ENCODE data around the gene IL3RA.
"Not testable (repeated sequence)": the region's sequence is repeated elsewhere in the genome, so short reads cannot be mapped to it uniquely, and the experiment has no call there.

The IL3RA gene

GRCh38 chrX:1398431-1399340 is 62.1 kb downstream of the IL3RA start:
- no peak for DNase-seq (ENCODE audit: low read depth in 2 of 2)

DNA sequence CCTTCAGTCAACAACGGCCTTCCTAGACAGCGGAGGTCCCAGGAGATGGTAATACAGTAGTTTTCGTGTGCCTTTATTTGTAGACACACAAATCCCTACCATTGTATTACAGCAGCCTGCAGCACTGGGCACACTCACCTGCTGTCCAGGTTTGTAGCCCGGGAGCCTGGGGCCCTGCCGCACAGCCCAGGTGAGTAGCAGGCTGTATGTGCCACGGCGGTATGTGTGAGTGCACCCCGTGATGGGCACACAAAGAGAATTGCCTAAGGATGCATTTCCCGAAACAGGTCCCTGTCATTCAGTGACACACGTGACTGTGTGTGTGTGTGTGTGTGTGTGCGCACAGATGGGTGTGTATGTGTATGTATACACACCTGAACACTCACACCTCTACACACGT is 63.5 kb downstream of the IL3RA start:
- no peak for DNase-seq (ENCODE audit: low read depth in 2 of 2)

GRCh38 chrX:1400742-1401471 is 64.3 kb downstream of the IL3RA start:
- DNase-seq (ENCODE audit: low read depth in 2 of 2), result no peak

- no peak for DNase-seq (ENCODE audit: low read depth in 2 of 2)
Observed at GRCh38 chrX:1401611-1402430, 65.2 kb downstream of the IL3RA start.

DNA sequence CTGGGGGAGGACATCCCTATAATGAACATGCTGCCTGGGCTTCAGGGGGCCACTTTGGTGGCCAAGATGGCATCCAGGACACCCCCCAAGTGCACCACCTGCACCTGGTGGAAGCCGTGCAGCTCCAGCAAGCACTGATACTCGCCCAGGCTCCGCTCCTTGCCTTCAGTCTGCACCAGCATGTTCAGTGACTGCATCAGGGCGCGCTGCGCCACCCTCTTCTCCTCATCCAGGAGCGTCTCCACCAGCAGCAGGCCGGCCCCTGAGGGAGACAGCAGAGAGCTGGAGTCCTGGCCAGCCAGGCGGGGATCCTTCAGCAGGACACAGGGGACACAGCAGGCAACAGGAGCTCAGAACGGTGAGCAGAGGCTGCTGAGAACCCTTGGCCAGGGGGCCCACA is 66.6 kb downstream of the IL3RA start:
- no peak for DNase-seq (ENCODE audit: low read depth in 2 of 2)

DNA sequence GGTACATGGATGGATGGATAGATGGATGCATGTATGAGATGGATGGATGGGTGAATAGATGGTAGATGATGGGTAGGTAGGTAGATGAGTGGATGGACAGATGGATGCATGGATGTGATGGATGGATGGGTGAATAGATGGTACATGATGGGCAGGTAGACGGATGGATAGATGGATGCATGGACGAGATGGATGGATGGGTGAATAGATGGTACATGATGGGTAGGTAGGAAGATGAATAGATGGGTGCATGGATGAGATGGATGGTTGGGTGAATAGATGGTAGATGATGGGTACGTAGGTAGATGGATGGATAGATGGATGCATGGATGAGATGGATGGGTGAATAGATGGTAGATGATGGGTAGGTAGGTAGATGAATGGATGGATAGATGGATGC is 67.3 kb downstream of the IL3RA start:
- DNase-seq (ENCODE audit: low read depth in 2 of 2), result not testable (repeated sequence)

- DNase-seq (ENCODE audit: low read depth in 2 of 2), result not testable (repeated sequence)
Observed at GRCh38 chrX:1405769-1406168, 69.2 kb downstream of the IL3RA start.

DNA sequence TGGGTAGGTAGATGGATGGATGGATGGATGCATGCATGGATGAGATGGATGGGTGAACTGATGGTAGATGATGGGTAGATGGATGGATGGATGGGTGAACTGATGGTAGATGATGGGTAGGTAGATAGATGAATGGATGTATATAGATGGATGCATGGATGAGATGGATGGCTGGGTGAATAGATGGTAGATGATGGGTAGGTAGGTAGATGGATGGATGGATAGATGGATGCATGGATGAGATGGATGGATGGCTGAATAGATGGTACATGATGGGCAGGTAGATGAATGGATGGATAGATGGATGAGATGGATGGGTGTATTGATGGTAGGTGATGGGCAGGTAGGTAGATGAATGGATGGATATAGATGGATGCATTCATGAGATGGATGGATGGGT is 70.5 kb downstream of the IL3RA start:
- no peak for DNase-seq (ENCODE audit: low read depth in 2 of 2)

GRCh38 chrX:1411326-1411725 is 74.7 kb downstream of the IL3RA start:
- no peak for DNase-seq (ENCODE audit: low read depth in 2 of 2)

- no peak for DNase-seq (ENCODE audit: low read depth in 2 of 2)
Observed at GRCh38 chrX:1412551-1413161, 76.1 kb downstream of the IL3RA start.

DNA sequence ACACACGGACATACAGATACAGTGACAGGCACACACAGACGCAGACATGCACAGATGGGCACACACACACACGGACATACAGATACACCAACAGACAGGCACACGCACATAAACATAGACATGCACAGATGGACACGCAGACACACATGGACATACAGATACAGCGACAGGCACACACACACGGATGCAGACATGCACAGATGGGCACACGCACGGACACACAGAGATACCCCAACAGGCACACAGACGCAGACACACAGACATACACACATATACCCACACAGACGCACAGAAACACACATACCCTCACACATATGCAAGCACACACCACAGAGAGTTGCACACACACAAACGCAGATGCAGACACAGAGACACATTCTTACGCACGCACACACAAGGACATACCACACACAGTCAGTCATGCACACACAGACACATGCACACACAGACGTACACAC is 79.8 kb downstream of the IL3RA start:
- DNase-seq (ENCODE audit: low read depth in 2 of 2), result no peak

DNA sequence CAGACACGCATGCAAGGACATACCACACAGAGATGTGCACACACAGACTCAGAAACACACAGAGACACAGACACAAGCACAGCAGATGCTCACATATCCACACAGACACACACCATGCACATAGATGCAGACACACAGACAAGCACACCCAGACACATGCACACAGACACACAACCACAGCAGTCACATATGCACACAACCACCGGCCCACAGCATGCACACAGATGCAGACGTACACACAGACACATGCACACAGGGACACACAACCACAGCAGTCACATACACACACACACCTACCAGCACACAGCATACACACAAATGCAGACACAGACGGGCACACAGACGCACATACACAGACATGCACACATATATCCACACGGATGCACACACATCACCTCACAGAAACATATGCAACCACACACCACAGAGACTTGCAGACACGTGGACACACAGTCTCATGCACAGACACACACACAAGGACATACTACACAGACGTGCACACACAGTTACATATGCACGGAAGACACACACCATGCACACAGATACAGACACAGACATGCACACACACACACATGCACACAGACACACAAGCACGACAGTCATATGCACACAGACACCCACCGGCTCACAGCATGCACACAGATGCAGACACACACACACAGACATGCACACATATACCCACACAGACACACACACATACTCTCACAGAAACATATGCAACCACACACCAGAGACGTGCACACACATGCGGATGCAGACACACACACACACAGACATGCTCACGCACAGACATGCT is 80.6 kb downstream of the IL3RA start:
- DNase-seq (ENCODE audit: low read depth in 2 of 2), result no peak

DNA sequence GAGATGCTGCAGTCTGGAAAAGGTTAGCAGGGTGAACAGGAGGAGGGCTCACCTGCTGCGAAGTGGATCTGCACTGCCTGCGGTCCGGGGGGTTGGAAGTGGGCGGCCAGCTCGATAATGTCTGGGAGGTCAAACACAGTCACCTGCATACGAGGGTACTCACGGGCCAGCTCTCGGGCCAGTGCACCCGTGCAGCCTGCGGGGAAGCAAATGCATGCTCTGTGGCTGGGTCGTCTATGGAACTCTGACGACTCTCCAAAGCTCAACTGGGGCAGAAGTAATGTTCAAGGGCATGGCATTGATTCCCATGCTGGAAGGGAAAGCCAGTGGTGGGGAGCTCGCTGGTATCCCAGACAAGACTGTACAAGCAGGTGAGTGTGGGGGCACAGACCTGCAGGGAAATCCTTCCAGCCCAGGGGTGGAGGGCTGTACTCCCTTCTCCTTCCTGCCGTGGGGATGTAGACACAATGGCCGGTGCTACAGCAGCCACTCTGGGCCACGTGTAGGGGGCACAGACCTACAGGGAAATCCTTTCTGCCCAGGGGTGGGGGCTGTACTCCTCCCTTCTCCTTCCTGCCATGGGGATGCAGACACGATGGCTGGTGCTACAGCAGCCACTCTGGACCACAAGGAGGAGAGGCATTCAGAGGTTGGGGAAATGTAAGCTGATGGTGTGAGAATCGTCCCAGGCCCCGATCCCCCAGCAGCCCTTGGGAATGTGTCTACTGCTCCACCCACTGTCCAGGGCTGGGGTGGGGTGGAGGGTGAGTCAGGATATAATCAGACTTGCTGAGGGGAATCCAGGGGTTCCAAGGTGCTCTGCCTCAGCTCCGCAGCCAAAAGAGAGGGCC is 81.6 kb downstream of the IL3RA start:
- no peak for DNase-seq (ENCODE audit: low read depth in 2 of 2)

DNA sequence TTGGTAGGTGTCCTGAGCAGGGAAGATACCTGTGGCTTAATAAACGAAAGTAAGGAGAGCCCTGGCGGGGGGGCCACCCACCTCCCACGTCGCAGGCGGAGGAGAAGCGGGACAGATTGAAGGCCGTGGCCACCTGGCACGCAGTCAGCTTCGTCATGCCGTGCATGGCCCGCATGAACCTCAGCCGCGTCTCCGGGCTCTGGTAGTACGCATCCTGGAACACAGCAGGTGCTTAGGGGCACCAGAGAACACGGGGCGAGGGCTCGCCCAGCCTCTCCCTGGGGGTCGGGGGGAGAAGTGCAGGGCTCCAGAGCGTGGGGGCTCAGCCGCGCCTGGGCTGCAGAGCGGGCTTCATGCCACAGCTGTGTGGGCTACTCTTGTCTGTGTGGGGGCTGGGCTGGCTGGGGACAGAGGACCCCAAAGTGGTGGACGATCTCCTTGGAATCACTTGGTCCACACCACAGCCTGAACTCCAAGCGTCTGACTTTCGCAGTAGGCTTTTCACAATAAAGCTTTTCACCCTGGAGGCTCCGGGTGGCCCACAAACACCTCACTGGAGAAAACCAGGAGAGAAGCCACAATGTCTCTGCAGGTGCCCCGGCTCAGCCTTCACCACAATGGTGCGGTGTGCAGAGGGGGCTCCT is 82.4 kb downstream of the IL3RA start:
- DNase-seq (ENCODE audit: low read depth in 2 of 2), result no peak

GRCh38 chrX:1419545-1420355 is 83.2 kb downstream of the IL3RA start:
- no peak for DNase-seq (ENCODE audit: low read depth in 2 of 2)

DNA sequence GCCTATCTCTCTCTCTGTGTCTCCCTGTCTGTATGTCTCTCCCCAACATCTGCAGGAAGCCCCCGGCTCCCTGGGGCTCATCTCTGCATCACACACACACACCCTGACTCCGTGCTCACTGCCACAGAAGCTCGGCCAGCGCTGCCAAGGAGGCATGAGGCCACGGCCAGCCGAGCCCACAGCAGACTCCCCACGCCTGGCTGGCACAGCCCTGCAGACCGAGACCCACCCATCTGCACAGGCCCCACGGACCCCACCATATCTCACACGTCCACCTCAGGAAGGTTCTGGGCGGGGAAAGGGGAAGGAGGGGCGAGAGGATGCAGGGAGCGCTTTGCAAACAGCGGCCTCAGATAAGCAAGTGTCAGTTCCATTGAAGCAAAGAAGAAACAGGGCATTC is 83.8 kb downstream of the IL3RA start:
- no peak for DNase-seq (ENCODE audit: low read depth in 2 of 2)

- DNase-seq (ENCODE audit: low read depth in 2 of 2), result no peak
Observed at GRCh38 chrX:1421433-1422134, 85.0 kb downstream of the IL3RA start.

- DNase-seq (ENCODE audit: low read depth in 2 of 2), result no peak
Observed at GRCh38 chrX:1422135-1422465, 85.5 kb downstream of the IL3RA start.
